Nephron progenitor cell (in vitro differentiated cells): ENCODE measurements around the gene COL6A6.

Experiments
- DNase-seq: peaks from one replicate; pipeline ENCODE4 v3.0.0; 2021
- H3K27ac Mint-ChIP-seq: 2 replicates; pipeline ENCODE4 v1.8.0; 2021; ENCODE audit warnings: mild to moderate bottlenecking, moderate library complexity, mixed read lengths
- H3K27me3 Mint-ChIP-seq: 2 replicates; pipeline ENCODE4 v1.8.0; 2021; ENCODE audit warnings: mild to moderate bottlenecking, low read depth, mixed read lengths; ENCODE audit not compliant: poor library complexity
- H3K36me3 Mint-ChIP-seq: 2 replicates; pipeline ENCODE4 v1.8.0; 2021; ENCODE audit warnings: low read depth, mixed read lengths
- H3K4me1 Mint-ChIP-seq: 2 replicates; pipeline ENCODE4 v1.8.0; 2021; ENCODE audit warnings: mixed read lengths
- H3K4me3 Mint-ChIP-seq: 2 replicates; pipeline ENCODE4 v1.8.0; 2021; ENCODE audit warnings: mild to moderate bottlenecking, moderate library complexity, mixed read lengths
- H3K9me3 Mint-ChIP-seq: 2 replicates; pipeline ENCODE4 v1.8.0; 2021; ENCODE audit warnings: mild to moderate bottlenecking, moderate library complexity, mixed read lengths
- TF ChIP-seq, protein P1 (sequence below): fragments of 200-600 bp; sonication (generic); IDR thresholded peaks from 2 replicates; pipeline ENCODE4 v1.5.0; 2021; ENCODE audit warnings: antibody characterized with exemption

The COL6A6 gene

DNA sequence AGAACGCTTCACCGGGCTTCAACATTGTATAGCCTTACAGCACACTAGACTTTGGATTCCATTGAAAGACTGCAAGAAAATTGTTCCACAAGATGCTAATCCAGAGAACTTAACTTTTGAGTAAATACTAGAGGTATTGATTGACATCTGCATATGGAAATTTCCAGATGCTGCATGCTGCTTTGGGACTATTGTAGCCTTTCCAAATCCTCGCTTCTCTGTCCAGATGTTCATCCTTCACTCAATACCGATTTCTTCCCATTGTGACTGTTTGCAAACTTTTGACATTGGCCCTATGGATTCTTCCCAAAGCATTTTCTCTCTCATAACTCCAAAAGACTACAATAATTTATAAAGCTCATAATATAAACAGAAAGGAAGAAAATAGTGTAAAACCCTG lies 41.4 kb downstream of the COL6A6 start:
- Mint-ChIP-seq H3K36me3 (no peaks in the 10 kb centered on the region), H3K4me3 (no peak overlapping the region)

DNA sequence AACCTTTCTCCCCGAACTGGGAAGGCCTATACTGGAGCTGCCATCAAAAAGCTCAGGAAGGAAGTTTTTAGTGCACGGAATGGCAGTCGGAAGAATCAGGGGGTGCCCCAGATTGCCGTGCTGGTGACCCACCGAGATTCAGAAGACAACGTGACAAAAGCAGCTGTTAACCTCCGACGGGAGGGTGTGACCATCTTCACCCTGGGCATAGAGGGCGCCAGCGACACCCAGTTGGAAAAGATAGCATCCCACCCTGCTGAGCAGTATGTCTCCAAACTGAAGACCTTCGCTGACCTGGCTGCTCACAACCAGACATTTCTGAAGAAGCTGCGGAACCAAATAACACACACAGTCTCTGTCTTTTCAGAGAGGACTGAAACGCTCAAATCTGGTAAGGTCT lies 48.2 kb downstream of the COL6A6 start:
- no peak overlapping the region for H3K27ac Mint-ChIP-seq
- H3K36me3 Mint-ChIP-seq = no peaks in the 10 kb centered on the region
- H3K4me1 Mint-ChIP-seq = no peaks in the 10 kb centered on the region
- H3K9me3 Mint-ChIP-seq = no peaks in the 10 kb centered on the region
- TF ChIP-seq, protein P1, sequence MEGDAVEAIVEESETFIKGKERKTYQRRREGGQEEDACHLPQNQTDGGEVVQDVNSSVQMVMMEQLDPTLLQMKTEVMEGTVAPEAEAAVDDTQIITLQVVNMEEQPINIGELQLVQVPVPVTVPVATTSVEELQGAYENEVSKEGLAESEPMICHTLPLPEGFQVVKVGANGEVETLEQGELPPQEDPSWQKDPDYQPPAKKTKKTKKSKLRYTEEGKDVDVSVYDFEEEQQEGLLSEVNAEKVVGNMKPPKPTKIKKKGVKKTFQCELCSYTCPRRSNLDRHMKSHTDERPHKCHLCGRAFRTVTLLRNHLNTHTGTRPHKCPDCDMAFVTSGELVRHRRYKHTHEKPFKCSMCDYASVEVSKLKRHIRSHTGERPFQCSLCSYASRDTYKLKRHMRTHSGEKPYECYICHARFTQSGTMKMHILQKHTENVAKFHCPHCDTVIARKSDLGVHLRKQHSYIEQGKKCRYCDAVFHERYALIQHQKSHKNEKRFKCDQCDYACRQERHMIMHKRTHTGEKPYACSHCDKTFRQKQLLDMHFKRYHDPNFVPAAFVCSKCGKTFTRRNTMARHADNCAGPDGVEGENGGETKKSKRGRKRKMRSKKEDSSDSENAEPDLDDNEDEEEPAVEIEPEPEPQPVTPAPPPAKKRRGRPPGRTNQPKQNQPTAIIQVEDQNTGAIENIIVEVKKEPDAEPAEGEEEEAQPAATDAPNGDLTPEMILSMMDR = no peak
- DNase-seq = no peak
- peaks cover 9% of the 10 kb centered on the region for H3K27me3 Mint-ChIP-seq
- no peak overlapping the region for H3K4me3 Mint-ChIP-seq

More for the DNA sequence above, 41.4 kb downstream of the COL6A6 start:
- Mint-ChIP-seq H3K27me3 (peaks cover 7% of the 10 kb centered on the region), H3K9me3 (no peaks in the 10 kb centered on the region), H3K4me1 (no peaks in the 10 kb centered on the region), H3K27ac (no peak overlapping the region)
- DNase-seq = no peak
- TF ChIP-seq, protein P1 = no peak
